Subcutaneous adipose tissue (tissue), 4 donors: ENCODE results near the gene SPTBN5. TPM values are rescaled to one million over a fixed set of nuclear protein-coding genes. Genes with fewer than 3 reads are reported as not detected.

Experiments
- CTCF ChIP-seq: fragments of 450-650 bp; IDR thresholded peaks from one replicate; pipeline ENCODE4 v1.5.1; 2016; ENCODE audit warnings: low read depth, mild to moderate bottlenecking, control low read depth, antibody characterized with exemption, moderate library complexity
- total RNA-seq, 4 donors: library from RNA; depleted of rRNA; stranded (reverse); fragments of >200 nt; gene quantifications; one replicate each; pipeline ENCODE4 v1.1.0, GENCODE V29; 2016

Gene SPTBN5
- total RNA-seq, 4 donors from 2014 or later: 0.17 to 1.5 (median 0.52) TPM

- TF ChIP-seq CTCF: no peak
These were observed 17.2 kb downstream of the SPTBN5 start for GRCh38 chr15:41876689-41877088.

- no peak for TF ChIP-seq CTCF
These were observed 17.8 kb downstream of the SPTBN5 start for GRCh38 chr15:41876007-41876406.

GRCh38 chr15:41874736-41875135, 19.1 kb downstream of the SPTBN5 start:
- TF ChIP-seq CTCF: no peak

- TF ChIP-seq CTCF: no peak
These were observed 20.1 kb downstream of the SPTBN5 start for GRCh38 chr15:41873711-41874110.

- no peak for TF ChIP-seq CTCF
These were observed 21.6 kb downstream of the SPTBN5 start for GRCh38 chr15:41872166-41872747.

GRCh38 chr15:41871175-41871905, 22.5 kb downstream of the SPTBN5 start:
- TF ChIP-seq CTCF: no peak

- no peak for TF ChIP-seq CTCF
These were observed 23.2 kb downstream of the SPTBN5 start for GRCh38 chr15:41870689-41871081.
